Stimulated activated CD8-positive, alpha-beta memory T cell treated with anti-CD3 and anti-CD28 coated beads, Interleukin-15, amount 100 ng/mL, for 24 hours (primary cell): ENCODE results near the gene CCDC3.

Experiments
- DNase-seq: peaks from one replicate; pipeline ENCODE4 v3.0.0-alpha.2; 2020; ENCODE audit warnings: low read depth

The CCDC3 gene

DNA sequence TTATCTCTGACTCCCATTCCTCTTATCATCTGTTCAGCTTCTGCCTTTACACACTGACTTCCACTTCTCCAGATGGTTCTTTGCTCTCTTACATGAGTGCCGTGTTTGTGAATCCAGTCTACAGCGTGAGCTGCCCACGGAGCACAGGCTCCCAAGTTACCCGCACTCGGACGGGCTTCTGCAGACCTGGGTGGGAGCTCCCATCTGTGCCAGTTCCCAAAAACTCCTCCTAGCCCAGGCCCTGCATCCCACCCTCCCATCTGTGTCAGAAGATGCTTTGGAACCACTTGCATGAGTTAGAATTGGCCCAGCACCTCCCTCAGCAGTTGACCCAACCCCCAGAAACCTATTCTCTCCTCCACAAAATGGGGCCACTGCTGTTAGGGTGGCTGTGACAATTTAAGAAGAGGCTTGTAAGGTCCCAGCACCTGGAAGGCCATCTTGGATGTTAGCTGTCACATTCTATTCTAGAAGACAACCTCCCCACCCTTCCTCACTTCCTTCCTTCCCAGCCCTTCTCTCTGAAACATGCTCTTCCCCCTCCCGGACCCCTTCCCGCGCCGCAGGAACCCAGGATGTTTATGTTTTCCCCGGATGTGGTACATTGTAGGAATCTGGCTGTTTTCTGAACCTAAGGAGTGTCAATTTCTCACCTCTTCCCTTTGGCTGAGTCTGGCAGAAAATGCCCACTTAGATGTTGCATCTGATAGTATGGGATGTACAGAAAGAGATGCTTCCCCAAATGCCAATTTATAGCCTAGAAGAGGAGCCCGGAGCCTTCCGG, 79.2 kb downstream of the CCDC3 start:
- DNase-seq = no peak

GRCh38 chr10:12921163-12921562, 80.3 kb downstream of the CCDC3 start:
- no peak for DNase-seq

DNA sequence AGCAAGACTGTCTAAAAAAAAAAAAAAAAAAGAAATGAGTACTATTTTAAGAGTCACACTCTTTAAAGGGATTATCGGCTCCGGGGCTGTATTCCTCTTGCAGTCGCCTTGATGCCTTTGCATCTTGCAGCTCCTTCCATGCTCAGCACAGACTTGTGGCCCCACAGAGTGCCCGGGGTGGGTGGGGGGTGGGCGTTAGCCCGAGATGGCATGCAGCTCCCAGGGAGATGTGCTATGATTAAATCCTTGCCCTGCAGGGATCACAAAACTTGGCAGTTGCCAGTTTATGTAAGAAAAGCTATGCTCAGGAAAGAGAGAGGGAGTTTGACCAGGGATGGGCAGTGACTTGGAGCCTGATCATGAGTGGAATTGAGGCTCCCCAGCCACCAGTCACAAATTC, 81.9 kb downstream of the CCDC3 start:
- no peak for DNase-seq

DNA sequence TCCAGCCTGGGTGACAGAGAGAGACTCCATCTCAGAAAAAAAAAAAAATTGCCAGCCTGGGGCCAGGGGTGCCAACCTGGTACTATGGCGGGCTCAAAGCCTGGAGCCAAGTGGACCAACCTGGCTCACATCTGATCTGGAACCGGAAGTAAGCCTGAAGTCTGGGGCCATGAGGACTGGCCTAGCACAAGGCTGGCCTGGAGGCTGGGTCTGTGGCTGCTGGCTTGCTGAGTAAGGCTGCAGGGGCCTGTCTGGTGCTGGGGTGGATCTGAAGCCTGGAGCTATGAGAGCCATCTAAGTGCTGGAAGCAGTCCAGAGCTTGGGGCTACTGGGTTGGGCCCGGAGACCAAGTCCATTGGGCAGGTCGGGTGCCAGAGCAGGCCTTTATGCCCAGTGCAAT, 84.9 kb downstream of the CCDC3 start:
- DNase-seq = no peak

DNA sequence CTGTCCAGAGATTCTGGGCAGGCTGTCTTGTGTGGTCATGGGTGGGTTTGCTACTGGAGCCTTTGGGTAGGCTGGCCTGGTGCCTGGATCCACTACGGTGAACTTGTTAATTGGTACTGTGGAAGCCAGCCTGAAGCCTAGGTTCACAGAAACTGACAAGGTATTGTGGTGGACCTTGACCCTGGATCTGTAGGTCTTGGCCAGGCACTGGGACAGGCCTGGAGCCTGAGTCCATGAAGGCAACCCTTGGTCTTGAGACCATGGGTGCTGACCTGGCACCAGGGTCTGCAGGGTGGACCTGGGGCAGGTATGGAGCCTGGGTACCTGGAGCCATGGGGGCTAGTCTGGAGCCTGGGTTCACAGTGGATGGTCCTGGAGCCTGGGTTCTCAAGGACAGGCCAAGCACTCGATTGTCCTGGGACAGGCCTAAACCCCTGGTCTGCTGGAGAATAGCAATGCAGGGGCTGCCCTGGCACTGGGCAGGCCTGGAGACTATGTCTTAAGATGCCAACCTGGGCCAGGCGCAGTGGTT, 85.8 kb downstream of the CCDC3 start:
- no peak for DNase-seq

- DNase-seq = no peak
Observed at GRCh38 chr10:12914111-12914510, 87.4 kb downstream of the CCDC3 start.

GRCh38 chr10:12911795-12912194, 89.7 kb downstream of the CCDC3 start:
- no peak for DNase-seq

- no peak for DNase-seq
Observed at GRCh38 chr10:12910835-12911234, 90.7 kb downstream of the CCDC3 start.

- no peak for DNase-seq
Observed at GRCh38 chr10:12909836-12910185, 91.7 kb downstream of the CCDC3 start.

- no peak for DNase-seq
Observed at GRCh38 chr10:12909182-12909835, 92.2 kb downstream of the CCDC3 start.

DNA sequence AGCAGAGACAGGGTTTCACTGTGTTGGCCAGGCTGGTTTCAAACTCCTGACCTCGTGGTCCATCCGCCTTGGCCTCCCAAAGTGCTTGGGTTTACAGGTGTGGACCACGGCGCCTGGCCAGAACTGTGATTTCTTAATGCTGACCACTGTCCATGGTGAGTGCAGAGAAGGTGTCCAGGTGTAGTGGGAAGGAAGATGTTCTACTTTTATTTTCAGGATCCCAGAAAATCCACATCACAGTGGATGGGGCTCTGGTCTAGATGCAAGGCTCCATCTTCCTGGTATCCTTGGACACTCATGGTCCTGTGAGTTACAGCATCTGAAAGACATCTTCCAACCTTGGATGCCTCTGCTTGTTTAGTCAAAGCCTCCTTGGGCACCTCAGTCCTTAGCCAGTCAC, 92.7 kb downstream of the CCDC3 start:
- DNase-seq = no peak

GRCh38 chr10:12907656-12908055, 93.9 kb downstream of the CCDC3 start:
- no peak for DNase-seq

GRCh38 chr10:12906051-12906541, 95.4 kb downstream of the CCDC3 start:
- no peak for DNase-seq

GRCh38 chr10:12905067-12905466, 96.4 kb downstream of the CCDC3 start:
- no peak for DNase-seq

- no peak for DNase-seq
Observed at GRCh38 chr10:12902851-12903358, 98.6 kb downstream of the CCDC3 start.

GRCh38 chr10:12902135-12902572, 99.4 kb downstream of the CCDC3 start:
- peak; percentile 11 for DNase-seq

- DNase-seq = no peak
Observed at GRCh38 chr10:12899546-12899945, 102.0 kb downstream of the CCDC3 start.

GRCh38 chr10:12898271-12898670, 103.2 kb downstream of the CCDC3 start:
- DNase-seq = no peak

- DNase-seq = no peak
Observed at GRCh38 chr10:12897278-12897677, 104.2 kb downstream of the CCDC3 start.

DNA sequence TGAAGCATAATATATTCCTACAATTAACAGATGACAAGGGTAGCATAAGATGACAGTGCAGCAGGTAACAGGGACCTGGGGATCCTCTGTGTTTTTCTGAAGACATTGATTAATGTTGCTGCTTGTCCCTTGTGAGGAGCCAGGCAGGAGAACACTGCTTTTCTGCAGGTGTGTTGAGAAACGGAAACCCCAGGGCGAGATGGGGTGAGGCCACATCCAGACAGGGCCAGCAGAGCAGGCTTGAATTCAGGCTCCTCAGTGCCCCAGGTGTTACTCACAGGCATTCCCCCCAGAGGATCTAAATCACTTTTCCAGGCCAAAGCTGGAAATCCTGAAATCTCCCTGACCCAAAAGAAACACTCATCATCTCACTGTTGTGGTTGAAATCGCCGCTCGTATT, 105.3 kb downstream of the CCDC3 start:
- DNase-seq = no peak

GRCh38 chr10:12892924-12893323, 108.6 kb downstream of the CCDC3 start:
- no peak for DNase-seq

- DNase-seq = no peak
Observed at GRCh38 chr10:12890958-12891357, 110.6 kb downstream of the CCDC3 start.

DNA sequence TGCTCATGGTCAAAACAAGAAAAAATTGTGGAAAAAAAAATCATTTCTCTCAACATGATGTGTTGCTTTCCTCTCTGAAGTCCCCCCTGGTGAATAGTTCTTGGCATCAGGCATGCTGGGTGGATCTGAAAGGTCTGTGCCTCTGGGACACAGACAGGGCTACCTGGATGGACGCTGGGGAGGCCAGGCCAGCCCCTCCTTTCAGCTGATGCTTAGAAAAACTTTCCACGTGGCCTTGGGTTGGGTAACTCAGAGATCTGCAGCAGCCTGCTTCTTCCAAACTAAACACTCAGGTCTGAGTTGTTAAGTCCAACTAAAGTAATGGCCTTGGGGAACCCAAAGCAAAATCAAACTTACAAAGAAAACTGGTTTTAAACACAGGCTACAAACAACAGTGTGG, 113.0 kb downstream of the CCDC3 start:
- DNase-seq = no peak
